ENCODE results near the gene MAB21L4. TPM values are rescaled to one million over a fixed set of nuclear protein-coding genes. Genes with fewer than 3 reads are reported as not detected.

The MAB21L4 gene
- total RNA-seq, 1 experiment from 2014 or later: 0.15 TPM

- Histone ChIP-seq H3K56ac (ENCODE audit: insufficient read length, low read depth, low read length) (no peak overlapping the region), H3K14ac (ENCODE audit: insufficient read depth, low read length) (no peak overlapping the region), H4K91ac (ENCODE audit: insufficient read length, low read depth, low read length) (no peak overlapping the region), H4K20me1 (ENCODE audit: control insufficient read depth, insufficient read depth, insufficient read length) (no peaks in the 10 kb centered on the region), H3K79me2 (ENCODE audit: insufficient read depth, low read length) (no peaks in the 10 kb centered on the region), H2BK20ac (ENCODE audit: low read depth, low read length, poor library complexity, severe bottlenecking) (no peak overlapping the region), H3K4me1 (ENCODE audit: insufficient read depth, low read length) (no peaks in the 10 kb centered on the region), H3K23me2 (ENCODE audit: insufficient read length, low read depth, low read length, poor library complexity, severe bottlenecking) (no peaks in the 10 kb centered on the region), H3K9ac (ENCODE audit: extremely low read depth, insufficient read length, low read length) (no peak overlapping the region), H3T11ph (ENCODE audit: low read length) (no peak overlapping the region), H3K18ac (ENCODE audit: insufficient read length, low read depth, low read length) (no peak overlapping the region), H4K5ac (ENCODE audit: insufficient read length, low read depth, low read length) (no peak overlapping the region), H2BK12ac (ENCODE audit: insufficient read length, low read depth, low read length) (no peak overlapping the region), H3K4ac (ENCODE audit: low read depth, low read length) (no peak overlapping the region), H3K27ac (ENCODE audit: insufficient read length, low read depth, low read length) (no peak overlapping the region), H2AK5ac (ENCODE audit: insufficient read length, low read length) (no peak overlapping the region), H2BK5ac (ENCODE audit: insufficient read length, low read length) (no peak overlapping the region), H3K4me2 (ENCODE audit: insufficient read depth, insufficient read length, low read length) (no peak overlapping the region), H3K27me3 (ENCODE audit: insufficient read depth, low read length) (no peaks in the 10 kb centered on the region), H3K79me1 (ENCODE audit: insufficient read depth, low read depth, low read length, poor library complexity, severe bottlenecking) (no peaks in the 10 kb centered on the region), H2BK120ac (ENCODE audit: low read depth, low read length, poor library complexity, severe bottlenecking) (no peak overlapping the region), H2AFZ (ENCODE audit: low read length) (no peak overlapping the region), H2BK15ac (ENCODE audit: low read depth, low read length) (no peak overlapping the region), H4K8ac (replicated peaks; ENCODE audit: insufficient read length, low read depth, low read length) (no peak overlapping the region), H3K23ac (ENCODE audit: insufficient read length, low read depth, low read length) (no peak overlapping the region), H3K9me3 (ENCODE audit: control insufficient read depth, low read depth, low read length) (no peaks in the 10 kb centered on the region)
- peaks cover 6% of the 10 kb centered on the region for H3K27me3 Mint-ChIP-seq (ENCODE audit: low read depth)
- no peak for DNase-seq
- no peaks in the 10 kb centered on the region for H3K36me3 Mint-ChIP-seq (ENCODE audit: insufficient read depth in 1 of 3, low read depth in 3 of 3)
- WGBS (ENCODE audit: extremely low coverage, insufficient read length, low lambda C conversion rate): no CpG with 5 or more reads among the region's 17 CpGs
- H3K27ac Mint-ChIP-seq: peak overlapping the region in 1 of 3 experiments; percentile 53; a peak in 1 of 7 replicates
- H3K9me3 Mint-ChIP-seq: no peaks in the 10 kb centered on the region
- TF ChIP-seq CTCF (conservative IDR thresholded peaks at IDR 0.05): no peak
- no peaks in the 10 kb centered on the region for H3K4me1 Mint-ChIP-seq
- H3K4me3 Mint-ChIP-seq: no peak overlapping the region
These were observed 13.4 kb upstream of the MAB21L4 start for GRCh38 chr2:240909216-240909974.

Measured in H9 (cell line).